NCI-H748 (cell line): ENCODE results near the gene HNF1A.
A peak's percentile ranks its signal among the peaks of the same experiment; 100 is the strongest.
"Not testable (repeated sequence)": the region's sequence is repeated elsewhere in the genome, so short reads cannot be mapped to it uniquely, and the experiment has no call there.

Experiments used
- DNase-seq: peaks from one replicate; lab custom pipeline; 2025; ENCODE audit not compliant: unreplicated experiment; lab: John Stamatoyannopoulos, UW

HNF1A gene, protein sequence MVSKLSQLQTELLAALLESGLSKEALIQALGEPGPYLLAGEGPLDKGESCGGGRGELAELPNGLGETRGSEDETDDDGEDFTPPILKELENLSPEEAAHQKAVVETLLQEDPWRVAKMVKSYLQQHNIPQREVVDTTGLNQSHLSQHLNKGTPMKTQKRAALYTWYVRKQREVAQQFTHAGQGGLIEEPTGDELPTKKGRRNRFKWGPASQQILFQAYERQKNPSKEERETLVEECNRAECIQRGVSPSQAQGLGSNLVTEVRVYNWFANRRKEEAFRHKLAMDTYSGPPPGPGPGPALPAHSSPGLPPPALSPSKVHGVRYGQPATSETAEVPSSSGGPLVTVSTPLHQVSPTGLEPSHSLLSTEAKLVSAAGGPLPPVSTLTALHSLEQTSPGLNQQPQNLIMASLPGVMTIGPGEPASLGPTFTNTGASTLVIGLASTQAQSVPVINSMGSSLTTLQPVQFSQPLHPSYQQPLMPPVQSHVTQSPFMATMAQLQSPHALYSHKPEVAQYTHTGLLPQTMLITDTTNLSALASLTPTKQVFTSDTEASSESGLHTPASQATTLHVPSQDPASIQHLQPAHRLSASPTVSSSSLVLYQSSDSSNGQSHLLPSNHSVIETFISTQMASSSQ

DNA sequence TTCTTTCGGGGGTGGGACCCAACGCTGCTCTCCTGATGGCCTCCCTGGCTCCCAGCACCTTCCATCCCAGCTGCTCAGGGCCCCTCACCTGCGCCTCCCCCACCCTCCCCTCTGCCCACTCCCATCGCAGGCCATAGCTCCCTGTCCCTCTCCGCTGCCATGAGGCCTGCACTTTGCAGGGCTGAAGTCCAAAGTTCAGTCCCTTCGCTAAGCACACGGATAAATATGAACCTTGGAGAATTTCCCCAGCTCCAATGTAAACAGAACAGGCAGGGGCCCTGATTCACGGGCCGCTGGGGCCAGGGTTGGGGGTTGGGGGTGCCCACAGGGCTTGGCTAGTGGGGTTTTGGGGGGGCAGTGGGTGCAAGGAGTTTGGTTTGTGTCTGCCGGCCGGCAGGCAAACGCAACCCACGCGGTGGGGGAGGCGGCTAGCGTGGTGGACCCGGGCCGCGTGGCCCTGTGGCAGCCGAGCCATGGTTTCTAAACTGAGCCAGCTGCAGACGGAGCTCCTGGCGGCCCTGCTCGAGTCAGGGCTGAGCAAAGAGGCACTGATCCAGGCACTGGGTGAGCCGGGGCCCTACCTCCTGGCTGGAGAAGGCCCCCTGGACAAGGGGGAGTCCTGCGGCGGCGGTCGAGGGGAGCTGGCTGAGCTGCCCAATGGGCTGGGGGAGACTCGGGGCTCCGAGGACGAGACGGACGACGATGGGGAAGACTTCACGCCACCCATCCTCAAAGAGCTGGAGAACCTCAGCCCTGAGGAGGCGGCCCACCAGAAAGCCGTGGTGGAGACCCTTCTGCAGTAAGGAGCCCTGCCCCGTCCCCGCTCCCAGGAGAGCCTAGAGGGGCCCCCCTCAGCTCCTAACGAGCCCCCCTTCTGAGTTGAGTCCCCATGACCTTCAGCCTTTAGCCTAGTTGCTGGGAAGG, at the start of gene HNF1A:
Gene HNF1A (plus strand): TSS at position 248 of the 924 bp plus-strand sequence. CDS start 226 bp downstream, at position 474.
- DNase-seq, result no peak

DNA sequence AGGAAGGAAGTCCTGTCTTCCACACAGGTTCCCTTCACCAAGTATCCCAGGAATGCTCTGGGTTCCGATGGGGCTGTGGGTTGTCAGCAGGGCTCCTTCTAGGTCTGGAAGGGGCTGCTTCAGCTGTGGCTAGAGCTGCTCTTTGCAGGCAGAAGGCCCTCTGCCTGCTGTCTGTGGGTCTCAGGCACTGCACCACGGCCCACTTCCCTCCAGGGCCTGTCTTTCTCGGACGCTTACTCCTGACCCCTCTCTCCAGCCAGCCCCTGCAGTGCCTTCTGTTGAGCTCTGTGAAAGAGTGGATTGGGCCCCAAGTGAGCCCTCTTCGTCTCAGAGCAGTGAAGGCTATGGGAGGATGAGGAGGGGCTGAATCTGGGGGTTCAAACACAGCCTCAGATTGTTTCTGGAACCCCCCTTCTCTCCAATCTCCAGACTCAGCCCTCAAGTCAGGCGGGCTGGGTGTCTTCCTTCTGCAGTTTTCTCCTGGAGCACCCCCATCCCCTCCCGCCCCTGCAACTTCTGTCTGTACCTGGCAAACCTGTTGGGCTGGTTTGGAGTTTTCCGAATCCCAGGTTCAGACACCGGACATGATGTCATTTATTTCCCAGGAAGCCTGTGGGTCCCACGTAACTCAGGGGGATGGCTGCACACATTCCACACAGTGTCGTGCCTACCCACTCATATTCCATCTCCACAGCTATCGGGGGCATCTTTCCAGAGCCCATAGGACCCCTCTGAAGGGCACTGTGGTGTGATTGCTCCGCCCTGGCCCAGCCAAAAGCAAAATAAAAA, 49.3 kb upstream of the HNF1A start:
- peak; percentile 75 for DNase-seq

DNA sequence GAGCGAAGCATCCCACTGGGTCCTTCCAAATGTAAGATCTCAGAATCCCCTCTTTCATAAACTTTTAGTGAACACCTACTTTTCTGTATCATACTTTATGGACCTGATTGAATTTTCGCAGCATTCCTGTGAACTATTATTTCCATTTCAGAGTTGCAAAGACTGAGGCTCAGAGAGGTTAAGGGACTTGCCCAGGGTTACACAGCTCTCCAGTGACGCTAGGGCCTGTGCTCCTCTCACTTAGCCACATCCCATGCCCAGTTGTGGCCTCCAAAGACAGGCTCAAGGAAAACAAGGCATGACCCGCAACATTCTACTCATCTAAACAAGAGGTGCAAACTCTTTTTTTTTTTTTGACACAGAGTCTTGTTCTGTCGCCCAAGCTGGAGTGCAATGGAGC, 48.3 kb upstream of the HNF1A start:
- DNase-seq, result no peak

DNA sequence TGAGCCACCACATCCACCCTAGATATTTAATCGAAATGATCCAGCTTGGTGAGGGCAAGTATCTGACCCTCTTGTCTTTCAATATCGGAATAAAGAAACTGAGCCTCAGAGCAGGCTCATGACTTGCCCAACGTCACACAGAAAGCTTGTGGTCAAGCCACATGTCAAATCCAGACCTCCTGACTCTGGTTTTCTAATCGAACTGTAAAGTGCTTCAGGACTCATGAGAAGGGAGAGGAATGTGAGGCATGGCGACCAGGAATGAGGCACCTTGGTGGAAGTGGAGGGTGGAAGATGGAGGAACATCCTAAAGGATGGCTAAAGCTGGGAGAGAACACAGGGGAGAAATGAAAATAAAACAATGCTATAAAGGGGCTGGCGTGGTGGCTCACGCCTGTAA, 46.3 kb upstream of the HNF1A start:
- no peak for DNase-seq

DNA sequence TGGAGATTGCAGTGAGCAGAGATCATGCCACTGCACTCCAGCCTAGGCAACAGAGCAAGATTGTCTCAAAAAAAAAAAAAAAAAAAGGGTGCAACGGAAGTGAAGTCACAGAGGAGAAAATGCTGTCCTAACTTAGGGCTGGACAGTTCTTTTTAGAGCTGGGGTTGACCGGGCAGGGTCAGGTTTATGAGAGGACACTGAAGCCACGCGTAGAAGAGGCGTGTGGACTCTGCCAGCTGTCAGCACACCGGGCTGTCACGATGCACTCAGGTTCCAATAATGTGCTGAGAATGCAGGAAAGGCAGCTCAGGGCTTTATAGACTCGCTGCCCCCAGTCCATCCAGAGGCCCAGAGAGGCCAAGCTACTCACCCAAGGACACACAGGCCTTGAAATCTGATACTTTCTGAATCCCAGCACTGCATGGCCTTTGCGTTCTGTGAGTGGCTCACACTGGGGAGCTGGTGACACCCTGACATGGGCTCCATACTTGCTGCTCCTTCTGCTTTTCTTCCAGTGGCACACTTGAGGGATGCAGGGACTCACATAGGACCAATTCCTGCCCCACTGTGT, 45.3 kb upstream of the HNF1A start:
- no peak for DNase-seq

DNA sequence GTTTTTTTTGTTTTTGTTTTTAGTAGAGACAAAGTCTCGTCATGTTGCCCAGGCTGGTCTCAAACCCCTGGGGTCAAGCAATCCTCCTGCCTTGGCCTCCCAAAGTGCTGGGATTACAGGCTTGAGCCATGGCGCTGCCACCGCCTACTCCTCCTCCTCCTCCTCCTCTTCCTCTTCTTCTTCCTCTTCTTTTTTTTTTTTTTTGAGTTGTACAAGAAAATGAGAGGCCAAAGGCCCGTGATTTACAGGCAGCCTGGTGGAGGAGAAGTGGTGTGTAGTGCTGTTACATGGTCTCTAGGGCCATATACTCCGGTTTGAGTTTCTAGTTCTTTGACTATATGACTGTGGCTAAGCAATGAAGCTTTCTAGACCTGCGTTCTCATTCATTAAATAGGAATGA, 44.6 kb upstream of the HNF1A start:
- DNase-seq, result no peak

DNA sequence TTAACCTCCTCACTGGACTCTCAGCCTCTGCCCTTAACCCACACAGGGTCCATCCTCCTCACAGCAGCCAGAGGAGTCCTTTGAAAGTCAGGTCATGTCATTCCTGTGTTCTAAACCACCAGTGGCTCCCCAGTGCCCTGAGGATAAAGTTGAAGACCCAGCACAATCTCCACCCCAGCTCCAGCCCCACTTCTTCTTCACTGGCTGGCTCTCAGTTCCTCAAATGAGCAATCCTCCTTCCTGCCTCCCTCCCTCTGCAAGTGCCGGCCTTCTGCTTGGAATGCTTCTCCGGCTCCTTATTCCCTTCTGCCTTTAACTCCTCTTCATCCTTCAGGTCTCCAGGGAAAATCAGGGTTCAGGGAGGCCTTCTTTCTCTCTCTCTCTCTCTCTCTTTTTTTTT, 42.1 kb upstream of the HNF1A start:
- DNase-seq, result no peak

DNA sequence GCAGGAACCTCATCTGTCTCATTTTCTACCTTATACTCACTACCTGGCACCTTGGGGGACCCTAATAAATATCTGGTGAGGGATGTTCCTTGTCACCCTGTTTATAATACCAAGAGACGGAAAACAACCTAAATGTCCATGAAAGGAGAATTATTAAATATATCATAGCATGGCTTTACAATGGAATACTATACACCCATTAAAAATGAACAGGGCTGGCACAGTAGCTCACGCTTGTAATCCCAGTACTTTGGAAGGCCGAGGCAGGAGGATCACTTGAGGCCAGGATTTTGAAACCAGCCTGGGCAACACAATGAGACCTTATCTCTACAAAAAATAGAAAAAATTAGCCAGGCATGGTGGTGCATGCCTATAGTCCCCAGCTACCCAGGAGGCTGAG, 39.8 kb upstream of the HNF1A start:
- no peak for DNase-seq

DNA sequence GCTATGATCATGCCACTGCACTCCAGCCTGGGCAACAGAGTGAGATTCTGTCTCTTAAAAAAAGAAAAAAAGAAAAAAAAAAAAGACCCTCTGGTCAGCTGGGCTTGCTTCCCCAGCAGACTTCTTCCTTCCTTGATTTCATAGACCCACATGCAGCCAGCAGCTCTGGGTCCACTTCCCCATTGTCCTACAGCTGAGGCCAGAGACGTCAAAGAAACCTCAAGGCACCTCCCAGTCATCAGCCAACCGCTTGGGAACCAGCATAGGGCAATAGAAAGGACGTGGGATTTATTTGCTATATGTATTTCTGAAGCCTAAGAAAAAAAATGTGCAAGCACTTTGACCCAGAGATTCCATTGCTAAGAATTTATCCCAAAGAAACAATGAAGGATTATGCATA, 38.8 kb upstream of the HNF1A start:
- no peak for DNase-seq

DNA sequence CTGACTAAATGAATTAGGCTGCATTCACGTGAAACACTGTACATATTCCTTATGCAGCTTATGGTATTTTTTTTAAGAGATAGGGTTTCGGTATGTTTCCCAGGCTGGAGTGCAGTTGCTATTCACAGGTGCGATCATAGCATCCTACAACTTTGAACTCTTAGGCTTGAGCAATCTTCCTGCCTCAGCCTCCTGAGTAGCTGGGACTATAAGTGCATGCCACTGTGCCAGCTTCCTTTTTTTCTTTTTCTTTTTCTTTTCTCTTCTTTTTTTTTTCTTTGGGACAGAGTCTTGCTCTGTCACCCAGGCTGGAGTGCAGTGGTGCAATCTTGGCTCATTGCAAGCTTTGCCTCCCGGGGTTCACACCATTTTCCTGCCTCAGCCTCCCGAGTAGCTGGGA, 38.3 kb upstream of the HNF1A start:
- no peak for DNase-seq

DNA sequence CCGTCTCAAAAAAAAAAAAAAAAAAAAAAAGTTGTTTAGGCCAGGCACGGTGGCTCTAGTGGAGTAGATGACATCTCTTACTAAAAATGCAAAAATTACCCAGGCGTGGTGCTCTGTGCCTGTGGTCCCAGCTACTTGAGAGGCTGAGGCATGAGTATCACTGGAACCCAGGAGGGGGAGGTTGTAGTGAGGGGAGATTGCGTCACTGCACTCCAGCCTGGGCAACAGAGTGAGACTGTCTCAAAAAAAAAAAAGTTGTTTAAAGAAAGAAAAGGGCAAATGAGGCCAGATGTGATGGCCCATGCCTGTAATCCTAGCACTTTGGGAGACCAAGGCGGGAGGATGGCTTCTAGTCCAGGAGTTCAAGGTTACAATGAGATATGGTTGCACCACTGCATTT, 37.5 kb upstream of the HNF1A start:
- DNase-seq, result no peak

DNA sequence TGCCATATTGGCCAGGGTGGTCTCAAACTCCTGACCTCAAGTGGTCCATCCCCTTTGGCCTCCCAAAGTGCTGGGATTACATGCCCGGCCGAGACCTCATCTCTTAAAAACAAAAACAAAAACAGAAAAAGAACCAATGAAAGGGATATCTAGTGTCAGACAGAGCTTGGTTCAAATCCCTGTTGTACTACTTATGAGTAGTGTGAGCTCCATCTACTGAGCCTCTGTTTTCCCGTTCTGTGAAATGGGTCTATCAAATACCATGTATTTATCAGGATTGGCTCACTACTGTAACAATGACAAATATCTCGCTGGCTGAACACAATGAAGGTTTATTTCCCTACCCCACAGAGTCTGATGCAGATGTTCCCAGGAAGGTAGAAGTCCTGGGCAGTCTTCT, 36.9 kb upstream of the HNF1A start:
- no peak for DNase-seq

DNA sequence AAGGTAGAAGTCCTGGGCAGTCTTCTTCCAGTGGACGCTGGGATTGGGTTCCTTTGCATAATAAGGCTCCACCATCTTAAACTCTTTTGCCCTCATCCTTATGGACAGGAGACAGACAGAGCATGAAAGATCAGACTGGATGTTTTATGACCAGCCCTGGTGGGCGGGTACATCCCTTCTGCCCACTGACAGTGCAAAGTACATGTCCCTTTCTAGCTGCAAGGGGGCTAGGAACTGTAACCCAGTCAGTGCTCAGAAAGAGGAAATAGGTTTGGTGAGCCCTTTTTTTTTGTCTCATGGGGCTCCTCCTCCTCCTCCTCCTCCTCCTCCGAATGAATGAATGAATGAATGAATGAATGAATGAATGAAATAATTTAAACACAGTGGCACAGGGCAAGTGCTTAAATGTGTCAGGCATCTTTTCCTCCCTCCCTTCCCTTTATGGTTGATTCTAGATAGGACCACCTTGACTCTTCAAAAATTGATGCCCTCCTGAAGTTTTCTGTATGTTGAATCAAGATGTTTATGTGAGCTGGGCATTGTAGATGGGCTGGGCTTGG, 36.4 kb upstream of the HNF1A start:
- no peak for DNase-seq

DNA sequence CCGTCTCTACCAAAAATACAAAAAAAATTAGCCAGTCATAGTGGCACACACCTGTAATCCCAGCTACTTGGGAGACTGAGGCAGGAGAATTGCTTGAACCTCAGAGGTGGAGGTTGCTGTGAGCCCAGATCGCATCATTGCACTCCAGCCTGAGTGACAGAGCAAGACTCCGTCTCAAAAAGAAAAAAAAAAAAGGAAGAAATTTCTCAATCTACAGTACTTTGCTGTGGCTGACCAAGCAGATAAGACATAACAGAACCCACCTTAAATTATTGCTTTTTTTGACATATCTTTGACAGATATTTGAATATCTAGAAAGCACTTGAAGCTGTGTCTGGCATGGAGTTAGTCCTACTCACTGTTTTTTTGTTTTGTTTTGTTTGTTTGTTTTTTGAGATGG, 34.9 kb upstream of the HNF1A start:
- DNase-seq, result no peak

DNA sequence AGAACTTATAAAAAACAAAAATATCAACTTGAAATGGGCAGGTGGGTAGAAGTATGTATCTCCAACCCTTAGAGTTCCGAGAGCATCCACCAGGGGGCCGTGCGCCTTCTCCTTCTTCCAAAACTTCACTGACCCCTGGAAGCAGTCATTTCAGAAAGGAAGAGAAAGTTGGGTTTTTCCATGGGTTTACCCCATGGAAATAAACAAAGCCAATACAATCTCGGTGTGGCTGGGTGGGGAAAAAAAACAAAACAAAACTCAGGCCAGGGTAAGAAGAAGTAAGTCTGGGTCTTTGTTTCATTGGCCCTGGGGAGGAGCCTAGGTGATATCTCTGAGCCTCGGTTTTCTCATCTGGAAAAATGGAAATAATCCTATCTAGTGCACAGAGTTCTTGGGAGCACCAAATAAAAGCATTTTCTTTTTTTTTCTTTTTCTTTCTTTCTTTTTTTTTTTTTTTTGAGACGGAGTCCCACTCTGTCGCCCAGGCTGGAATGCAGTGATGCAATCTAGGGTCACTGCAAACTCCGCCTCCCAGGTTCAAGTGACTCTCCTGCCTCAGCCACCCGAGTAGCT, 33.6 kb upstream of the HNF1A start:
- peak; percentile 27 for DNase-seq

DNA sequence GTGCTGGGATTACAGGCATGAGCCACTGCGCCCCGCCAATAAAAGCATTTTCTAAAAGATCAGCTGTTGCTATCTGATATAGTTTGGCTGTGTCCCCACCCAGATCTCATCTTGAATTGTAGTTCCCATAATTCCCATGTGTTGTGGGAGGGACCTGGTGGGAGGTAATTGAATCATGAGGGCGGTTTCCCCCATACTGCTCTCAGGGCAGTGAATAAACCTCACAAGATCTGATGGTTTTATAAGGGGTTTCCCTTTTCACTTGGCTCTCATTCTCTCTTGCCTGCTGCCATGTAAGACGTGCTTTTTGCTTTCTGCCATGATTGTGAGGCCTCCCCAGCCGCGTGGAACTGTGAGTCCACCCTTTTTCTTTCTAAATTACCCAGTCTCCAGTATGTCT, 32.8 kb upstream of the HNF1A start:
- DNase-seq, result not testable (repeated sequence)

DNA sequence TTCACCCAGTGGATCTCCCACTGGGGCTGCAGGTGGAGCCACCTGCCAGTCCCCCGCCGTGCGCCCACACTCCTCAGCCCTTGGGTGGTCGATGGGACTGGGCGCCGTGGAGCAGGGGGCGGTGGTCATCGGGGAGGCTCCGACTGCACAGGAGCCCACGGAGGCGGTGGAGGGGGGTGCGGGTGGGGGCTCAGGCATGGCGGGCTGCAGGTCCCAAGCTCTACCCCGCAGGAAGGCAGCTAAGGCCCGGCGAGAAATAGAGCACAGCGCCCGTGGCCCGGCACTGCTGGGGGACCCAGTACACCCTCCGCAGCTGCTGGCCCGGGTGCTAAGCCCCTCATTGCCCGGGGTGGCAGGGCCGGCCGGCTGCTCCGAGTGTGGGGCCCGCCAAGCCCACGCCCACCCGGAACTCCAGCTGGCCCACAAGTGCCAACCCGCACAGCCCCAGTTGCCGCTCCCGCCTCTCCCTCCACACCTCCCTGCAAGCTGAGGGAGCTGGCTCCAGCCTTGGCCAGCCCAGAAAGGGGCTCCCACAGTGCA, 28.0 kb upstream of the HNF1A start:
- DNase-seq, result not testable (repeated sequence)

DNA sequence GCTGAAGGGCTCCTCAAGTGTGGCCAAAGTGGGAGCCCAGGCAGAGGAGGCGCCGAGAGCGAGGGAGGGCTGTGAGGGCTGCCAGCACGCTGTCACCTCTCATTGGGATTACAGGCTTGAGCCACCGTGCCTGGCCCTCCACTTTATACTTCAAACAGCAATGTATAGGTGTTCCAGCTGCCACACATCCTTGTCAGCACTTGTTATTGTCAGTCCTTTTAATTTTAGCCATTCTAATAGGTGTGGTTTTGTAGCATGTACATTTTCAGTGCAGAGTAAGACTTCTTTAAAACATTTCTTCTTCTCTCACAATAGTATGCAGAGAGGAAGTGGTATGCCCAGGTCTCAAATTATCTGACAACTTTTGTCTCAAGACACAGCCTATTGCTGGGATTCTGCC, 27.5 kb upstream of the HNF1A start:
- DNase-seq, result no peak

DNA sequence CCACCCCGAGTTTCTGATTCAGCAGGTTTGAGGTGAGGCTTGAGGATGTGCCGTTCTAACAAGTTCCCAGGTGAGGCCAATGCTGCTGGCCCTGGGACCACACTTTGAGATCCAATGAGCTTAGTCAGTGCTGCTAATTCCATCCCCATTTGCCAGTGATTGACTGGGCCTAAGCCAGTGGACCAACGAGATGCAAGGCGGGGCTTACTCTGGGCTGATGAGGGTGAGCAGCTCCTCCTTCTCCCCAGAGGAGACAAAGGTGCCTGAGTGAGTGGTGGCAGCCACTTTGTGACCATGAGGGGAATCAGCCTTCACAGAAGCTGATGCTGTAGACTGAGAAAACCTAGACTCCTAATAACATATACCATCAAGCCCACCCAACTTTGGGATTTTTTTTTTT, 23.1 kb upstream of the HNF1A start:
- DNase-seq, result no peak
